C4-2B (cell line): Measurements from ENCODE around the gene ZDHHC20.

Experiments used
- CTCF ChIP-seq: fragments of 450-650 bp; conservative IDR thresholded peaks from 2 replicates; pipeline ENCODE4 v1.5.1; 2017; ENCODE audit warnings: mild to moderate bottlenecking
- ZFX ChIP-seq: fragments of 450-650 bp; IDR thresholded peaks from 2 replicates; pipeline ENCODE4 v1.6.1; 2017

GRCh38 chr13:21341637-21342422 is 117.3 kb downstream of the ZDHHC20 start:
- TF ChIP-seq CTCF (no peak), ZFX (no peak)
